Measurements from ENCODE around the gene HIC1. TPM values are rescaled to one million over a fixed set of nuclear protein-coding genes. Genes with fewer than 3 reads are reported as not detected.

Gene HIC1
- total and polyA plus RNA-seq, 2 of the 4 experiments (the other 2 are of a cell fraction): 10.4 to 23.0 TPM

DNA sequence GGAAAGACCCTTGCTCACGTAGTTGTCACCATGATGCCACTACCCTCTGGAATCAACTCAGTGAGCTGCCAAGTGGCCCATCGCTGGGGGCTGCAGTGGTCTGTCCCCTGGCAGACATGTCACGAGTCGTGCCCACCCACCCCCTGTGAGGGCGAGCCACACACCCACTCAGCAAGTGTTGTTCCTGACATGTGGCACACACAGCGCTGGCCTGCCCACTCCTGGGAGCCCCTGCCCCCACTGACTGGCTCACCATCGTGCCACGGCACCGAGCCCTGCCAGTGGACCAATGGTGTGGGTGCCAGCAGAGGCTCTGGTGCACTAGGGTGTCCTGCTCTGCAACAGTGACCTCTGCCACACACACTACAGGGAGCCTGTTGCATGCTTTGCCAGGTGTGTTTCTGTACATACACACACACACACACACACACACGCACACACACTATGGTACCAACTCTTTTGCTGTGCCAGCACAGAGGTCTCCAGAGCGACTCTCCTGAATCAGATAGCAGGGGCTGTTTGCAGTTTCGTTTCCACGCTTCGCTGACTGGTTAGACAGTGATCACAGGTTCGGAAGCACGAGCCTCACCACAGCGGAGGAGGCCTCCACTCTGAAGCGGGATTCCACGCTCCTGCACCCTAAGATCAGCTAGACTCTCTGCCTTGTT is 37.5 kb upstream of the HIC1 start:
- in situ Hi-C loops (cut with MboI; ENCODE audit: low sequenced_read_pairs) (no loop called here), dilution Hi-C loops (cut with HindIII; ENCODE audit: low sequenced_read_pairs, unreplicated experiment) (no loop called here), intact Hi-C loops (cut with micrococcal nuclease) (no loop called here)
- WGBS, 2 experiments (ENCODE audit: extremely low coverage in 2 of 2, insufficient read length in 1 of 2): 83% methylated on average over 9 of the region's 19 CpGs; no CpG with 5 or more reads in 1 of the 2 experiments
- H2AFZ ChIP-seq (replicated peaks; ENCODE audit: low read length, poor library complexity): no peak overlapping the region
- no peak overlapping the region for H3K4me3 ChIP-seq (ENCODE audit: insufficient read depth, low read depth, low read length)
- H3K14ac ChIP-seq (replicated peaks; ENCODE audit: low read depth, low read length): no peak overlapping the region
- H4K5ac ChIP-seq (ENCODE audit: low read depth, low read length): no peak overlapping the region
- no peak overlapping the region for H3K4ac ChIP-seq (ENCODE audit: low read depth, low read length)
- H3K56ac ChIP-seq (ENCODE audit: extremely low read depth, insufficient read depth, low read length): no peak overlapping the region
- no peak overlapping the region for H3K18ac ChIP-seq (ENCODE audit: low read depth, low read length)
- H2BK120ac ChIP-seq (ENCODE audit: low read depth, low read length): no peak overlapping the region
- H3K9ac ChIP-seq (ENCODE audit: low read depth, low read length): no peak overlapping the region
- H2BK15ac ChIP-seq (ENCODE audit: low read depth, low read length): no peak overlapping the region
- no peaks in the 10 kb centered on the region for H3K36me3 ChIP-seq (ENCODE audit: control insufficient read depth, insufficient read depth, low read length)
- CTCF ChIA-PET: no interaction called here
- no peak overlapping the region for H2BK5ac ChIP-seq (ENCODE audit: low read depth, low read length, poor library complexity, severe bottlenecking)
- no peak for ATAC-seq (ENCODE audit: low read depth)
- no peak overlapping the region for H4K8ac ChIP-seq (ENCODE audit: low read depth in 2 of 2, low read length in 2 of 2)
- H3K4me2 ChIP-seq (ENCODE audit: low read depth, low read length): no peak overlapping the region
- H3K27ac ChIP-seq (ENCODE audit: insufficient read depth, low read length): no peak overlapping the region
- H2AK5ac ChIP-seq (ENCODE audit: low read depth, low read length): no peak overlapping the region
- BruUV-seq (replicated peaks): no TSS peak
- H3K4me1 ChIP-seq (ENCODE audit: control insufficient read depth, insufficient read depth, low read length): no peaks in the 10 kb centered on the region
- no peaks in the 10 kb centered on the region for H3K9me1 ChIP-seq (ENCODE audit: insufficient read depth, low read length)
- peaks cover 2% of the 10 kb centered on the region; the same call in 1 of the 2 replicates for H3K9me3 ChIP-seq (ENCODE audit: control insufficient read depth, insufficient read depth, low read length)
- H4K91ac ChIP-seq (ENCODE audit: insufficient read depth, low read depth, low read length): no peak overlapping the region
- TF ChIP-seq CEBPB (IDR thresholded peaks at IDR 0.05; ENCODE audit: low read depth, low read length) (no peak), RFX5 (IDR thresholded peaks at IDR 0.05; ENCODE audit: low read depth, low read length) (no peak), MAFK (IDR thresholded peaks at IDR 0.05; ENCODE audit: low read depth, low read length) (no peak), SMC3 (IDR thresholded peaks at IDR 0.05; ENCODE audit: low read depth, low read length) (no peak), RAD21 (IDR thresholded peaks at IDR 0.05; ENCODE audit: low read length) (no peak), FOS (IDR thresholded peaks at IDR 0.05; ENCODE audit: low read depth, low read length) (no peak), BHLHE40 (IDR thresholded peaks at IDR 0.05; ENCODE audit: low read depth, low read length) (no peak), RCOR1 (IDR thresholded peaks at IDR 0.05; ENCODE audit: insufficient replicate concordance, low read length) (no peak), MAZ (IDR thresholded peaks at IDR 0.05; ENCODE audit: borderline replicate concordance, low read depth, low read length) (no peak), CHD1 (IDR thresholded peaks at IDR 0.05; ENCODE audit: low read depth, low read length) (no peak), MXI1 (IDR thresholded peaks at IDR 0.05; ENCODE audit: borderline replicate concordance, low read depth, low read length) (no peak), POLR2A (IDR thresholded peaks at IDR 0.05; ENCODE audit: low read depth, low read length) (no peak), NFE2L2 (IDR thresholded peaks at IDR 0.05; ENCODE audit: low read depth, low read length) (no peak)
- TF ChIP-seq, protein P1, sequence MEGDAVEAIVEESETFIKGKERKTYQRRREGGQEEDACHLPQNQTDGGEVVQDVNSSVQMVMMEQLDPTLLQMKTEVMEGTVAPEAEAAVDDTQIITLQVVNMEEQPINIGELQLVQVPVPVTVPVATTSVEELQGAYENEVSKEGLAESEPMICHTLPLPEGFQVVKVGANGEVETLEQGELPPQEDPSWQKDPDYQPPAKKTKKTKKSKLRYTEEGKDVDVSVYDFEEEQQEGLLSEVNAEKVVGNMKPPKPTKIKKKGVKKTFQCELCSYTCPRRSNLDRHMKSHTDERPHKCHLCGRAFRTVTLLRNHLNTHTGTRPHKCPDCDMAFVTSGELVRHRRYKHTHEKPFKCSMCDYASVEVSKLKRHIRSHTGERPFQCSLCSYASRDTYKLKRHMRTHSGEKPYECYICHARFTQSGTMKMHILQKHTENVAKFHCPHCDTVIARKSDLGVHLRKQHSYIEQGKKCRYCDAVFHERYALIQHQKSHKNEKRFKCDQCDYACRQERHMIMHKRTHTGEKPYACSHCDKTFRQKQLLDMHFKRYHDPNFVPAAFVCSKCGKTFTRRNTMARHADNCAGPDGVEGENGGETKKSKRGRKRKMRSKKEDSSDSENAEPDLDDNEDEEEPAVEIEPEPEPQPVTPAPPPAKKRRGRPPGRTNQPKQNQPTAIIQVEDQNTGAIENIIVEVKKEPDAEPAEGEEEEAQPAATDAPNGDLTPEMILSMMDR (conservative IDR thresholded peaks at IDR 0.05; ENCODE audit: low read depth, low read length): no peak
- TF ChIP-seq, protein P2, sequence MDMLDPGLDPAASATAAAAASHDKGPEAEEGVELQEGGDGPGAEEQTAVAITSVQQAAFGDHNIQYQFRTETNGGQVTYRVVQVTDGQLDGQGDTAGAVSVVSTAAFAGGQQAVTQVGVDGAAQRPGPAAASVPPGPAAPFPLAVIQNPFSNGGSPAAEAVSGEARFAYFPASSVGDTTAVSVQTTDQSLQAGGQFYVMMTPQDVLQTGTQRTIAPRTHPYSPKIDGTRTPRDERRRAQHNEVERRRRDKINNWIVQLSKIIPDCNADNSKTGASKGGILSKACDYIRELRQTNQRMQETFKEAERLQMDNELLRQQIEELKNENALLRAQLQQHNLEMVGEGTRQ (IDR thresholded peaks at IDR 0.05; ENCODE audit: low read depth, low read length): no peak
- TF ChIP-seq, protein P3, sequence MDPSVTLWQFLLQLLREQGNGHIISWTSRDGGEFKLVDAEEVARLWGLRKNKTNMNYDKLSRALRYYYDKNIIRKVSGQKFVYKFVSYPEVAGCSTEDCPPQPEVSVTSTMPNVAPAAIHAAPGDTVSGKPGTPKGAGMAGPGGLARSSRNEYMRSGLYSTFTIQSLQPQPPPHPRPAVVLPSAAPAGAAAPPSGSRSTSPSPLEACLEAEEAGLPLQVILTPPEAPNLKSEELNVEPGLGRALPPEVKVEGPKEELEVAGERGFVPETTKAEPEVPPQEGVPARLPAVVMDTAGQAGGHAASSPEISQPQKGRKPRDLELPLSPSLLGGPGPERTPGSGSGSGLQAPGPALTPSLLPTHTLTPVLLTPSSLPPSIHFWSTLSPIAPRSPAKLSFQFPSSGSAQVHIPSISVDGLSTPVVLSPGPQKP (IDR thresholded peaks at IDR 0.05; ENCODE audit: borderline replicate concordance, low read depth, low read length): no peak
- H2BK20ac ChIP-seq (ENCODE audit: low read depth, low read length): no peak overlapping the region
- H2AK9ac ChIP-seq (replicated peaks; ENCODE audit: low read depth, low read length, poor library complexity): no peak overlapping the region
- no peak overlapping the region for H3K23ac ChIP-seq (ENCODE audit: low read depth, low read length)
- no peaks in the 10 kb centered on the region; the same call in 1 of the 2 replicates for H4K20me1 ChIP-seq (ENCODE audit: insufficient read depth, low read length)
- DNase-seq: no peak
- peaks cover 69% of the 10 kb centered on the region for H3K27me3 ChIP-seq (ENCODE audit: control insufficient read depth, insufficient read depth, low read length)
- H3K79me1 ChIP-seq (ENCODE audit: low read depth in 1 of 2, low read length in 2 of 2): no peaks in the 10 kb centered on the region
- POLR2A ChIA-PET (ENCODE audit: unreplicated experiment): no interaction called here
